Measurements from ENCODE around the gene TMEM271.

TMEM271 gene

DNA sequence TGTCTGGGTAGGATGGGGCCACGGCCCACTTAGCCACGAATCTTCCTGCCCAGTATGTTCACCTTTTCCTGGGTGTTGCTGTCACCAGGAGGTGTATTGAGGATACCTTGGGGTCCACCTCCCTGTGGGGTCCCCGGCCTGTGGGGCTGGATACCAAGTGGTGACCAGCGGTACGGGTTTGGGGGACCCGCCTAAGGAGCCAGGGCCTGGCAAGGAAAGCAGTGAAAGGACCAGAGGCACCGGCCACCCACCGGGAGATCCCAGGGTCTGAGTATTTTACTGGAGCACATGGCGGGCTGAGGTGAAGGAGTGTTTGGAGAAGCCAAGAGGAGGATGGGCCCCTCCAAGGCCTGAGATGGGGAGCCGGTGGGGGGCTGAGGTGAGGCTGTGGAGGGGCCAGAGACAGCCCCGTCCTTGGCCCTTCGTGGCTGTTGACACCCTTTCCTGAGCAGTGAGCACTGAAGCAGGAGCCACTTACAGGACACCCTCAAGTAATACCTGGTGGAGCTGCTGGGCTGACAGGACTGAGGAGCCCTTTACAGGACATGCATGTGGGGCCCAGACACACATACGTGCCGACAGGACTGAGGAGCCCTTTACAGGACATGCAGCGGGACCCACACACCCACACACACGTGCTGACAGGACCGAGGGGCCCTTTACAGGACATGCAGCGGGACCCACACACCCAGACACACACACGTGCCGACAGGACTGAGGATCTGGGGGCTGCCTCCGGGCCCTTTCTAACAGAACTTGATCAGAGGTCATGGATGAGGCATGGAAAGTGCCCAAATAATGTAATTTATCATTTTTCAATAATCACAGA lies 38.4 kb downstream of the TMEM271 start:
- no peaks in the 10 kb centered on the region for H3K27me3 ChIP-seq (ENCODE audit: insufficient read depth, low read length)
- no peak for TF ChIP-seq EZH2 (IDR thresholded peaks at IDR 0.05; ENCODE audit: borderline replicate concordance, low read length)
- TF ChIP-seq, protein P1, sequence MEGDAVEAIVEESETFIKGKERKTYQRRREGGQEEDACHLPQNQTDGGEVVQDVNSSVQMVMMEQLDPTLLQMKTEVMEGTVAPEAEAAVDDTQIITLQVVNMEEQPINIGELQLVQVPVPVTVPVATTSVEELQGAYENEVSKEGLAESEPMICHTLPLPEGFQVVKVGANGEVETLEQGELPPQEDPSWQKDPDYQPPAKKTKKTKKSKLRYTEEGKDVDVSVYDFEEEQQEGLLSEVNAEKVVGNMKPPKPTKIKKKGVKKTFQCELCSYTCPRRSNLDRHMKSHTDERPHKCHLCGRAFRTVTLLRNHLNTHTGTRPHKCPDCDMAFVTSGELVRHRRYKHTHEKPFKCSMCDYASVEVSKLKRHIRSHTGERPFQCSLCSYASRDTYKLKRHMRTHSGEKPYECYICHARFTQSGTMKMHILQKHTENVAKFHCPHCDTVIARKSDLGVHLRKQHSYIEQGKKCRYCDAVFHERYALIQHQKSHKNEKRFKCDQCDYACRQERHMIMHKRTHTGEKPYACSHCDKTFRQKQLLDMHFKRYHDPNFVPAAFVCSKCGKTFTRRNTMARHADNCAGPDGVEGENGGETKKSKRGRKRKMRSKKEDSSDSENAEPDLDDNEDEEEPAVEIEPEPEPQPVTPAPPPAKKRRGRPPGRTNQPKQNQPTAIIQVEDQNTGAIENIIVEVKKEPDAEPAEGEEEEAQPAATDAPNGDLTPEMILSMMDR (IDR thresholded peaks at IDR 0.05; ENCODE audit: low read length) = no peak
- no peaks in the 10 kb centered on the region for H4K20me1 ChIP-seq (ENCODE audit: insufficient read depth, low read length)
- H3K4me3 ChIP-seq (ENCODE audit: low read depth, low read length, poor library complexity, severe bottlenecking) = no peak overlapping the region
- H3F3A ChIP-seq (ENCODE audit: insufficient read depth, low read length) = no peaks in the 10 kb centered on the region
- H3K4me2 ChIP-seq (ENCODE audit: low read length) = no peak overlapping the region
- no peaks in the 10 kb centered on the region for H3K4me1 ChIP-seq (ENCODE audit: insufficient read depth, low read length, severe bottlenecking)
- no peaks in the 10 kb centered on the region for H3K9me3 ChIP-seq (ENCODE audit: low read length)
- no peaks in the 10 kb centered on the region for H3K79me2 ChIP-seq (ENCODE audit: insufficient read depth, low read length)
- H3K9me2 ChIP-seq (ENCODE audit: low read depth, low read length) = no peaks in the 10 kb centered on the region
- H3K36me3 ChIP-seq (ENCODE audit: insufficient read depth, low read length) = peaks cover 11% of the 10 kb centered on the region
- H2AFZ ChIP-seq (ENCODE audit: low read length) = no peak overlapping the region
- H3K27ac ChIP-seq (ENCODE audit: low read depth, low read length, poor library complexity, severe bottlenecking) = no peak overlapping the region
- no peak overlapping the region for H3K9ac ChIP-seq (ENCODE audit: low read length)

DNA sequence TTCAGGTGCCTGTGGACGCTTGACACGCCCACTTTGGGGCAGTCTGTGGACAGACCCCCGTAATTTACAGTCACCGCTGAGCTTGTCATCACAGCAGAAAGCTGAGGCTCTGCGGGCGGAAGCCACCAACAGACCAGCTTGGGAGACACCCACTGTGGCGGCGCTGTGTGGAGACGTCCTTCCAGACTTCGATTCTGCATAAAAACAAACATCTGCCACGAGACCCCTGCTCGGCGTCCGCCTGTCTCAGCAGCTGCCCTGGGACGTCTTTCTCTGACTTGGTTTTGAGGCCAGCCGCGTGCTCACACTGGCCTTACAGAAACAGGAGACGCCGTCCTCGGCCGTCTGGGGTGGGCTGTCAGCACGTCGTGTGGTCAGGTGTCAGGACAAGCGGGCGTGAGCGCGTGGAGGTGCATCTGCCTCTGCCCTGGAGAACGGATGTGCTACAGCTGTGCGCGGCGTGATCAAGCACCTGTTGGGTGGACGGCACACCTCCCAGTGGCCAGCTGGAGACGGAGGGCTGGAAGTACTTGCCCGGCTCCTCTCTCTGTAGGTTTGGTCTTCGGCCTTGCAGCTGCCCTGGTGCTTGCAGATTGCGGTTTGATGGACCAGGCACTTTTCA lies 39.6 kb downstream of the TMEM271 start:
- Histone ChIP-seq H3K4me1 (ENCODE audit: insufficient read depth, low read length, severe bottlenecking) (no peaks in the 10 kb centered on the region), H4K20me1 (ENCODE audit: insufficient read depth, low read length) (no peaks in the 10 kb centered on the region), H3F3A (ENCODE audit: insufficient read depth, low read length) (no peaks in the 10 kb centered on the region), H2AFZ (ENCODE audit: low read length) (no peak overlapping the region), H3K9ac (ENCODE audit: low read length) (no peak overlapping the region), H3K79me2 (ENCODE audit: insufficient read depth, low read length) (no peaks in the 10 kb centered on the region), H3K9me2 (ENCODE audit: low read depth, low read length) (no peaks in the 10 kb centered on the region), H3K36me3 (ENCODE audit: insufficient read depth, low read length) (peaks cover 22% of the 10 kb centered on the region), H3K27me3 (ENCODE audit: insufficient read depth, low read length) (no peaks in the 10 kb centered on the region), H3K4me2 (ENCODE audit: low read length) (no peak overlapping the region), H3K9me3 (ENCODE audit: low read length) (no peaks in the 10 kb centered on the region), H3K27ac (ENCODE audit: low read depth, low read length, poor library complexity, severe bottlenecking) (no peak overlapping the region), H3K4me3 (ENCODE audit: low read depth, low read length, poor library complexity, severe bottlenecking) (no peak overlapping the region)
- TF ChIP-seq, protein P1 (IDR thresholded peaks at IDR 0.05; ENCODE audit: low read length) = no peak
- TF ChIP-seq EZH2 (IDR thresholded peaks at IDR 0.05; ENCODE audit: borderline replicate concordance, low read length) = no peak

DNA sequence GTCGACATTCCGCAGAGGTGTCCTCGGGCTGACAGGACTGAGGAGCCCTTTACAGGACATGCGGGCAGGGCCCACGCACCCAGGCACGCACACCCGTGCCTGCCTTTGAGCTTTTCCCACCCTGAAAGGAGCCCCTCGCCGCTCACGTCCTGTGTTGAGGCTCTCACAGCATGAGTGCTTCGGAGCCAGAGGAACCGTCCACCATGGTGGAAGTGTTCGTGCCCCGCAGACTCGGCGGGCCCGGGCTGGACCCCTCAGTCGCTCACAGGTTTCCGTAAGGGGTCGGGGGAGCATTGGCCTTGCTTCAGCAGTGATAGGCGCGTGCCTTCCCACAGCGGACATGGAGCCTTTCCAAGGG lies 40.2 kb downstream of the TMEM271 start:
- Histone ChIP-seq H3K4me1 (ENCODE audit: insufficient read depth, low read length, severe bottlenecking) (no peaks in the 10 kb centered on the region), H4K20me1 (ENCODE audit: insufficient read depth, low read length) (no peaks in the 10 kb centered on the region), H3K9me2 (ENCODE audit: low read depth, low read length) (no peaks in the 10 kb centered on the region), H3K4me3 (ENCODE audit: low read depth, low read length, poor library complexity, severe bottlenecking) (no peak overlapping the region), H3K4me2 (ENCODE audit: low read length) (no peak overlapping the region), H3K9me3 (ENCODE audit: low read length) (no peaks in the 10 kb centered on the region), H3K79me2 (ENCODE audit: insufficient read depth, low read length) (no peaks in the 10 kb centered on the region), H3F3A (ENCODE audit: insufficient read depth, low read length) (no peaks in the 10 kb centered on the region), H3K27me3 (ENCODE audit: insufficient read depth, low read length) (no peaks in the 10 kb centered on the region), H3K27ac (ENCODE audit: low read depth, low read length, poor library complexity, severe bottlenecking) (no peak overlapping the region), H2AFZ (ENCODE audit: low read length) (no peak overlapping the region), H3K9ac (ENCODE audit: low read length) (no peak overlapping the region), H3K36me3 (ENCODE audit: insufficient read depth, low read length) (peaks cover 28% of the 10 kb centered on the region)
- TF ChIP-seq EZH2 (IDR thresholded peaks at IDR 0.05; ENCODE audit: borderline replicate concordance, low read length) = no peak
- TF ChIP-seq, protein P1 (IDR thresholded peaks at IDR 0.05; ENCODE audit: low read length) = no peak
